ENCODE data around the gene TRPM3. TPM values are rescaled to one million over a fixed set of nuclear protein-coding genes. Genes with fewer than 3 reads are reported as not detected.

Gene TRPM3
- total and polyA plus RNA-seq, 2 of the 8 experiments (the other 6 are each of a cell fraction or from before 2014, with no cell fraction given), result 2.4 to 10.9 TPM

GRCh38 chr9:70902692-70903131, 218.7 kb downstream of the TRPM3 start (continued):
- TF ChIP-seq CHD7 (IDR thresholded peaks at IDR 0.05; ENCODE audit: insufficient replicate concordance, low read length) (no peak), SRF (IDR thresholded peaks at IDR 0.05; ENCODE audit: low read depth, low read length) (no peak), HDAC6 (IDR thresholded peaks at IDR 0.05; ENCODE audit: low read depth, low read length) (no peak), POU5F1 (IDR thresholded peaks at IDR 0.05; ENCODE audit: low read depth, low read length) (no peak)

All from H1 (cell line).